Stimulated activated CD8-positive, alpha-beta memory T cell treated with anti-CD3 and anti-CD28 coated beads, Interleukin-4, amount 100 ng/mL, for 48 hours (primary cell): Measurements from ENCODE around the gene RNF223.
"Not testable (repeated sequence)": the region's sequence is repeated elsewhere in the genome, so short reads cannot be mapped to it uniquely, and the experiment has no call there.

Source experiments
- DNase-seq: peaks from one replicate; pipeline ENCODE4 v3.0.0-alpha.2; 2020

RNF223 gene

GRCh38 chr1:1058088-1058905, 15.8 kb downstream of the RNF223 start:
- no peak for DNase-seq

GRCh38 chr1:1057769-1058087, 16.4 kb downstream of the RNF223 start:
- DNase-seq = not testable (repeated sequence)

- DNase-seq = no peak
Measured at GRCh38 chr1:1055841-1056736, 18.0 kb downstream of the RNF223 start.

- DNase-seq = no peak
Measured at GRCh38 chr1:1054971-1055370, 19.1 kb downstream of the RNF223 start.

- no peak for DNase-seq
Measured at GRCh38 chr1:1054099-1054700, 19.9 kb downstream of the RNF223 start.

- DNase-seq = no peak
Measured at GRCh38 chr1:1053682-1054081, 20.4 kb downstream of the RNF223 start.

GRCh38 chr1:1053022-1053421, 21.1 kb downstream of the RNF223 start:
- no peak for DNase-seq

- DNase-seq = no peak
Measured at GRCh38 chr1:1052003-1052840, 21.9 kb downstream of the RNF223 start.

GRCh38 chr1:1051127-1051810, 22.8 kb downstream of the RNF223 start:
- DNase-seq = no peak

- no peak for DNase-seq
Measured at GRCh38 chr1:1050577-1051052, 23.5 kb downstream of the RNF223 start.

GRCh38 chr1:1049318-1050165, 24.6 kb downstream of the RNF223 start:
- no peak for DNase-seq

- no peak for DNase-seq
Measured at GRCh38 chr1:1048765-1049164, 25.3 kb downstream of the RNF223 start.

GRCh38 chr1:1047963-1048362, 26.1 kb downstream of the RNF223 start:
- DNase-seq = no peak

GRCh38 chr1:1047407-1047806, 26.7 kb downstream of the RNF223 start:
- no peak for DNase-seq

GRCh38 chr1:1046767-1047166, 27.3 kb downstream of the RNF223 start:
- no peak for DNase-seq

GRCh38 chr1:1046243-1046642, 27.9 kb downstream of the RNF223 start:
- DNase-seq = no peak

GRCh38 chr1:1045129-1045528, 29.0 kb downstream of the RNF223 start:
- DNase-seq = no peak

GRCh38 chr1:1044455-1045078, 29.5 kb downstream of the RNF223 start:
- DNase-seq = no peak

GRCh38 chr1:1043921-1044320, 30.2 kb downstream of the RNF223 start:
- no peak for DNase-seq

GRCh38 chr1:1043411-1043810, 30.7 kb downstream of the RNF223 start:
- no peak for DNase-seq

- DNase-seq = no peak
Measured at GRCh38 chr1:1042835-1043234, 31.3 kb downstream of the RNF223 start.
